GM21786 (cell line): ENCODE results near the gene ARID5B.

Source experiments
- ATAC-seq: cut with Tn5 transposase; IDR thresholded peaks from one replicate; pipeline ENCODE4 v1.9.1; 2021; ENCODE audit not compliant: unreplicated experiment

ARID5B gene

DNA sequence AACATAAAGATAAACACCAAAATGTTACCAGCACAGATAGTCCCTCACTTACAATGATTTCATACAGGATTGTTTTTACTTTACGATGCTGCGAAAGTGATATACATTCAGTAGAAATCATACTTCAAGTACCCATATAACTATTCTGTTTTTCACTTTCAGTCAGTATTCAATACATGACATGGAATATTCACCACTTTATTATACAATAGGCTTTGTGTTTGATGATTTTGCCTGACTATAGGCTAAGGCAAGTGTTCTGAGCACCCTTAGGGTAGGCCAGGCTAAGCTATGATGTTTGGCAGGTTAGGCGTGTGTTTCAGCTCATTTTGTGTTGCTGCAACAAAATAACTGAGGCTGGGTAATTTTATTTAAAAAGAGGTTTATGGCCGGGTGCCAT is 212.2 kb downstream of the ARID5B start:
- ATAC-seq: no peak

DNA sequence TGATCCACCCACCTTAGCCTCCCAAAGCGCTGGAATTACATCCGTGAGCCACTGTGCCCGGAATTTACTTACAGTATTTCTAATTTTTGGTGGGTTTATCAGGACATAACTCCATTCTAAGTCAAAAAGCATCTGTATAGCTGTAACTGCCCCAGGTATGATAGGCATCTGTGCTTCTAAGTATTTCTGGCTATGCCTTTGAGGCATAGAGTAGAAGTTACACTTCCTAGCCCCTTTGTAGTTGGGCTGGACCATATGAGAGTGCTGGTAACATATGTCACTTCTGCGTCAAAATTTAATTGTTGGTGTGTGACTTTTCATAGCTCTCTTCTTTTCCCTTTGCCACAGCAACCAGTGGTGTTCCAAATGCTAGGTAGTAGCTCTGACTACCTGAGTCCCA is 213.8 kb downstream of the ARID5B start:
- no peak for ATAC-seq

GRCh38 chr10:62115842-62116241 is 214.3 kb downstream of the ARID5B start:
- no peak for ATAC-seq

DNA sequence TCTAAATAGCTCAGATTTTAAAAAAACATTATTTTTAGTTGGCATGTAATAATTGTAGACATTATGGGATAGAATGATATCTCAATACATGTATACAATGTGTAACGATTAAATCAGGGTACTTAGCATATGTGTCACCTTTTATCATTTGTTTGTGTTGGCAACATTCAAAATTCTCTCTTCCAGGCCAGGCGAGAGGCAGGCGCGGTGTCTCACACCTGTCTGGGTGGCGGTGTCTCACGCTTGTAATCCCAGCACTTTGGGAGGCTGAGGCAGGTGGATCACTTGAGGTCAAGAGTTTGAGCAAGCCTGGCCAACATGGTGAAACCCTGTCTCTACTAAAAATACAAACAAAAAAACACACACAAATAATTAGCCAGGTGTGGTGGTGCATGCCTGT is 215.4 kb downstream of the ARID5B start:
- ATAC-seq: no peak

DNA sequence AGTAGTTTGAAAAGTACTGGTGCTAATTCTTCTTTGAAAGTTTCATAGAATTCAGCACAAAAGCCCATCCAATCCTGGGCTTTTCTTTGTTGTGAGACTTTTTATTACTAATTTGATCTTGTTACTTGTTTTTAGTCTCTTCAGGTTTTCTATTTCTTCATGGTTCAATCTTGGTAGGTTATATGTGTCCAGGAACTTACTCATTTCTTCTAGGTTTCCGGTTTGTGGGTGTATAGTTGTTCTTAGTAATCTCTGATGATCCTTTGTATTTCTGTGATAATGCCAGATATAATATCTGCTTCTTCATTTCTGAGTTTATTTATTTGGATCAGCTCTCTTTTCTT is 219.7 kb downstream of the ARID5B start:
- ATAC-seq: no peak

- ATAC-seq: no peak
Measured at GRCh38 chr10:62127975-62128374, 226.5 kb downstream of the ARID5B start.

DNA sequence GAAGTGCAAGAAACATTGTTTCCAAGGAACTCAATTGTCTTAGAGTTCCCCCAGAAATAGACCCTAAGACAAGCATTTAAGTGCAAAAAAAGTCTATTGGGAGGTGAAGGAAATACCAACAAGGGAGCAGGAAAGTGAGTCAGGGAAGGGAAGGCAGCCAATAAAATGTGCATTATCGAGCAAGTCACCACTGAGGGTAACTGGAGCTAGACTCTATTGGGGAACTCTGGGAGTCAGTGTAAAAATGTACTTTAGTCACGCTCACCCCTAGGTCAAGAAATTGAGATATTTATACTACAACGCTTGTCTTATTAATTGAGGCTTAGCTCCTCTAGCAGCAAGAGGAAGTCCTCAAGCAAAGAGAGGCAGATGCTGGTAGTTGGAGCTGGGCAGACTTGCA is 229.4 kb downstream of the ARID5B start:
- ATAC-seq: no peak

DNA sequence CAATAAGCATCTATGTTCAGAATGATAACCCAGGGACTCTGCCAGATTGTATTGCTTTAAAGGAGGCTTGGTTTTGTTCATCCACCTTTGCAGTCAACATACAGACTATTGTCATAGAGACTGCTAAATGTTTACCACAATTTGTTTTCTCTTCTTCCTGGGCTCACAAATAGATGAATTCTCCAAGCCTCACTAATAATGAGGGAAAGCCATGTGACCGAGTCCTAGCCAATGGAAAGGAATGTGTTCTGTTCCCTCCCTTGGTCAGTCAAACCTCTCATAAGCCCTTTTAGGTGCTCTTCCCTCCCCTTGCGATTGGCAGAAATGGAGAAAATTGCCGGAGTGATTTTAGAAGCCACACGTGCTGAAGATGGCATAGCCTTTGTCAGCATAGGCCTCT is 230.2 kb downstream of the ARID5B start:
- ATAC-seq: no peak

GRCh38 chr10:62133618-62134017 is 232.1 kb downstream of the ARID5B start:
- ATAC-seq: peak; percentile 79

- ATAC-seq: no peak
Measured at GRCh38 chr10:62136931-62137330, 235.4 kb downstream of the ARID5B start.
